Measurements from ENCODE around the gene NAV2.

NAV2 gene

GRCh38 chr11:20134991-20135736 is 422.5 kb downstream of the NAV2 start:
- TF ChIP-seq CTCF (conservative IDR thresholded peaks at IDR 0.05; ENCODE audit: control insufficient read depth, insufficient read depth, low read depth, low read length), result no peak
- H3K4me3 ChIP-seq (ENCODE audit: control insufficient read depth, low read depth, low read length), result no peak overlapping the region
- no peak for DNase-seq (ENCODE audit: low read depth)

- no peak overlapping the region for H3K4me3 ChIP-seq (ENCODE audit: control insufficient read depth, low read depth, low read length)
- DNase-seq (ENCODE audit: low read depth), result no peak
- TF ChIP-seq CTCF (conservative IDR thresholded peaks at IDR 0.05; ENCODE audit: control insufficient read depth, insufficient read depth, low read depth, low read length), result no peak
Observed at GRCh38 chr11:20137637-20138036, 425.0 kb downstream of the NAV2 start.

GRCh38 chr11:20138707-20139106 is 426.1 kb downstream of the NAV2 start:
- no peak for TF ChIP-seq CTCF (conservative IDR thresholded peaks at IDR 0.05; ENCODE audit: control insufficient read depth, insufficient read depth, low read depth, low read length)
- DNase-seq (ENCODE audit: low read depth), result no peak
- H3K4me3 ChIP-seq (ENCODE audit: control insufficient read depth, low read depth, low read length), result no peak overlapping the region

GRCh38 chr11:20154381-20154780 is 441.7 kb downstream of the NAV2 start:
- H3K4me3 ChIP-seq (ENCODE audit: control insufficient read depth, low read depth, low read length), result no peak overlapping the region
- peak; percentile 72 for DNase-seq (ENCODE audit: low read depth)
- TF ChIP-seq CTCF (conservative IDR thresholded peaks at IDR 0.05; ENCODE audit: control insufficient read depth, insufficient read depth, low read depth, low read length), result peak; percentile 22

- no peak for DNase-seq (ENCODE audit: low read depth)
- no peak overlapping the region for H3K4me3 ChIP-seq (ENCODE audit: control insufficient read depth, low read depth, low read length)
- no peak for TF ChIP-seq CTCF (conservative IDR thresholded peaks at IDR 0.05; ENCODE audit: control insufficient read depth, insufficient read depth, low read depth, low read length)
Observed at GRCh38 chr11:20155683-20156279, 443.1 kb downstream of the NAV2 start.

GRCh38 chr11:20156280-20156875 is 443.7 kb downstream of the NAV2 start:
- H3K4me3 ChIP-seq (ENCODE audit: control insufficient read depth, low read depth, low read length), result no peak overlapping the region
- no peak for DNase-seq (ENCODE audit: low read depth)
- no peak for TF ChIP-seq CTCF (conservative IDR thresholded peaks at IDR 0.05; ENCODE audit: control insufficient read depth, insufficient read depth, low read depth, low read length)
